Umbilical cord (tissue), 2 donors: ENCODE data around the gene SPN. TPM values are rescaled to one million over a fixed set of nuclear protein-coding genes. Genes with fewer than 3 reads are reported as not detected.
A peak's percentile ranks its signal among the peaks of the same experiment; 100 is the strongest.
"Not testable (repeated sequence)": the region's sequence is repeated elsewhere in the genome, so short reads cannot be mapped to it uniquely, and the experiment has no call there.

Experiments used
- DNase-seq: peaks from one replicate; pipeline ENCODE4 v3.0.0-alpha.2; 2015; ENCODE audit warnings: low spot score
- total RNA-seq: library from RNA; depleted of rRNA; stranded (reverse); fragments of >200 nt; gene quantifications from one replicate; pipeline ENCODE4 v1.2.3, GENCODE V29; 2014; ENCODE audit warnings: low replicate concordance; ENCODE audit not compliant: insufficient read depth

SPN gene
- total RNA-seq, 1 donor from 2014 or later, result 0.96 TPM

DNA sequence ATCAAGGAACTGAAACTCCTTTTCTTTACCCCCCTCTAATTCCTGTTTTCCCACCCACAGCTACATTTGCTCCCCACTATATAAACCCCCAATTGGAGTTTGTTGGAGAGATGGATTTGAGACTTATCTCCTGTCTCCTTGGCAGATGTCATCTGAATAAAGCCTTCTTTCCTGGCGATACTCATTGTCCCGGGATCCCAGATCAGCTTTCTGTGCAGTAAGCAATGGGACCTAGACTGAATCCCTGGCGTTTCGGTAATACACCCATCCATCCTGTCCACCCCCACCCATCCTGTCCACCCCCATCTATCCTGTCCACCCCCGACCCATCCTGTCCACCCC, 38.1 kb downstream of the SPN start:
- DNase-seq, result no peak

DNA sequence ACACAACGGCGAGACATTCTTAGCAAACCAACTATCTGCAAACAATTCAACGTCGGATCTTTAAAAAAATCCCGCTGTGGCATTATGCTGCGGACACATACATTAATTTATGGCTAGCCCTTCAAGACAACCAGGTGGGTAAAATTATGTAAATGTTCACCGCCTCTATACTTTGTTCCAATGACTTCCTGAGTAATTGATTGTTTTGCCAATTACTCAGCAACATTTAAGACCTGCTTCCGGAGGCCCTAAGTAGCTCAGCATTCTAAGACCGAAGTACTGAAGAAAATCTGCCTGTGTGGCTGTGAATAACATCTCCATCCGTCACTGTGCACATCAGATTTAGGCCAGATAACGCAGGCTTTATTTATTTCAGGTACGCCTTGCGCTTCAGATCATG, 39.2 kb downstream of the SPN start:
- DNase-seq, result no peak

- no peak for DNase-seq
Observed at GRCh38 chr16:29705030-29705429, 42.0 kb downstream of the SPN start.

GRCh38 chr16:29707160-29707559, 44.1 kb downstream of the SPN start:
- DNase-seq, result not testable (repeated sequence)

GRCh38 chr16:29708917-29709600, 46.0 kb downstream of the SPN start:
- no peak for DNase-seq

GRCh38 chr16:29709657-29710056, 46.6 kb downstream of the SPN start:
- DNase-seq, result not testable (repeated sequence)

DNA sequence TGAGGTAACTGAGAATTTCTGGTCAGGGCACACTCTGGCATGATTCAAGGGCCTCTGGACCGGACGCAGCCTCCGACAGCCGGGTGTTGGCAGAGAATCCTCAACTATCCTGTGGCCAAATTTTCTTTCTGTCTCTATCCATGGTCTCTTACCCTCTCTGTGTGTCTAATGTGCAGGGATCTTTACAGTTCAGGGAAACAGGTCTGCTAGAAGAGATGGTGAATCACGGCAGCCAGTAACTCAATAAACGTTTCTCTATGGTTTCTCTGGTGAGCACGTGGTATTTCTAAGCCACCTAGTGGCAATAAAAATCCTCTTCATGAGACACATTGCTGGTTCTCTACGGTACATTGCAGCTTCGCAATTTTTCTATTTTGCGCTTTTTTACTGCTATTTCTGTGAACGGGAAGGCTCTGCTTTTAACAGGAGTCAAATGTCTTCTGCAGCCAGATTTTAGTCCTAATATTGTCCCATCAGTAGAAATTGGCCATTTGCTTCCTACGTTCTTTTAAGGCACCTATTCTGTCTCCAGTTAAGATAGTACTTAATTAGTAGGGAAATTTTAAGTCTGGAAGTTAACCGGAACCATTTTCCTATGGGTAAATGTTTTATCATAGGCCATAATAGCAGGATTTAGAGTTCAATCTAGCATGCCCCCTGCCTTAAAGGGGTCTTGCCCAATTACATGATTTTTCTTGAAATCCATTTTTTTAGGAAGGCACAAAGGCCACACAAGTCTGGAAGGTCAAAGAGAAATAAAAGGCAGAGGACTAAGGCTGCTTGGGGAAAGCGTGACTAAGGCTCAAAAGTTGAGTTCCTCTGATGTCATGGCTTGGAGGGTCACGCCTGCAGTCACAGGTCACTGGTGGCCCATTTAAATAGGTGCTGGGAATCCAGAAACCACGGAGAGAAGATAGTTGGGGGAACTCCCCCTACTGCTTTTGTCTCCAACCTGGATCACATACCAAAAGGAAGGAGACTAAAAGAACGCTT, 47.5 kb downstream of the SPN start:
- peak; percentile 77 for DNase-seq

DNA sequence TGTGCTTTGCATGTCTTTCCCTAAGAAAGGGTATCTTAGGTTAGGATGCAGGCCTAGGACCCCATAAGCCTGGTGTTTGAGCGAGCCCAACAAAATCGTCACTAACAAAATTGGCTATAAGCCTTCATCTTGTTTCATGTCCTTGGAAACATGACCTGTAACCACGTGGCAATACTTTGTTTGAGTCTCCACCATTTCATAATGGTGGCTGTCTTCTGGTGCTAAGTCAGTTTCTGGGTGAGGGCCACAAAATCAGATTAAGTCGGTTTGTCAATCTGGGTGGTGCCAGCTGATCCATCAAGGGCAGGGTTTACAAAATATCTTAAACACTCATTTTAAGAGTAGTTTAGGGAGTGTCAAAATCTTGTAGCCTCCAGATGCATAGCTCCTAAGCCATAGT, 49.8 kb downstream of the SPN start:
- DNase-seq, result no peak

- DNase-seq, result no peak
Observed at GRCh38 chr16:29714396-29714795, 51.3 kb downstream of the SPN start.

GRCh38 chr16:29714972-29715371, 51.9 kb downstream of the SPN start:
- DNase-seq, result no peak

- DNase-seq, result no peak
Observed at GRCh38 chr16:29717113-29717512, 54.1 kb downstream of the SPN start.

GRCh38 chr16:29719063-29719462, 56.0 kb downstream of the SPN start:
- no peak for DNase-seq

Other genes with a start within 250 kb of the SPN start
- gene BOLA2, start 208.9 kb upstream of the SPN start, total RNA-seq, result 4.8 TPM
- gene SLX1B, start 208.7 kb upstream of the SPN start, total RNA-seq, result 10.8 TPM
- 3.4 TPM for gene SULT1A4, start 203.3 kb upstream of the SPN start, total RNA-seq
- 11.8 TPM for gene NPIPB12, start 156.8 kb upstream of the SPN start, total RNA-seq
- gene QPRT, start 15.9 kb downstream of the SPN start, total RNA-seq, result 56.3 TPM
- gene C16orf54, start 82.7 kb downstream of the SPN start, total RNA-seq, result 0.72 TPM
- 2.2 TPM for gene ZG16, start 115.0 kb downstream of the SPN start, total RNA-seq
- gene KIF22, start 127.5 kb downstream of the SPN start, total RNA-seq, result 25.0 TPM
- 103 TPM for gene MAZ, start 143.3 kb downstream of the SPN start, total RNA-seq
- 7.9 TPM for gene PRRT2, start 148.9 kb downstream of the SPN start, total RNA-seq
- 13.7 TPM for gene PAGR1, start 152.9 kb downstream of the SPN start, total RNA-seq
- gene MVP, start 157.2 kb downstream of the SPN start, total RNA-seq, result 91.7 TPM
- 68.1 TPM for gene CDIPT, start 200.0 kb downstream of the SPN start, total RNA-seq
- 12.5 TPM for gene SEZ6L2, start 236.3 kb downstream of the SPN start, total RNA-seq
- gene ASPHD1, start 237.2 kb downstream of the SPN start, total RNA-seq, result not detected